ENCODE data around the gene TMIGD3. TPM values are rescaled to one million over a fixed set of nuclear protein-coding genes. Genes with fewer than 3 reads are reported as not detected.

The TMIGD3 gene
- total RNA-seq, 2 experiments from 2014 or later: not detected

DNA sequence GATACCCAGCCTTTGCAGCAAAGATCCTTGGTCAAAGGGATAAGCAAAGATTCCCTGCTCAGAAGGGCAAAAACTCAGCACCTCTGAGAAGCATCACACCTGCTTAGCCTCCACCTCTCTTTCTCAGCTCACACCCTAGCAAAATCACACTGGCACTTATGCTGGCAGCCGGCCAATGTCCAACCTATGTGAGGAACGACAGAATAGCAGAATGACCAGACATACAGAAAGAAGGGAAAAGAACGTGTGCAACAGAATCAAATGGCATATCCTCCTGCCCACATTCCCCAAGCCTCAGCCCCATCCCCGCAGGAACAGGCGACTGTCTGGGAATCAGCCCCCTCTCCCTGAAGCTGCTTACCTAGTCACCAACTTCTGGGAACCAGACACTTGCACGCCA lies 664 bp upstream of the TMIGD3 start:
- H3K4me1 ChIP-seq (ENCODE audit: insufficient read depth, low read length): peaks cover 71% of the 10 kb centered on the region
- Mint-ChIP-seq H3K27ac (peak overlapping the region; percentile 77), H3K4me1 (ENCODE audit: low read depth) (peaks cover 68% of the 10 kb centered on the region), H3K36me3 (ENCODE audit: low read depth) (no peaks in the 10 kb centered on the region), H3K27me3 (no peaks in the 10 kb centered on the region), H3K9me3 (no peaks in the 10 kb centered on the region), H3K4me3 (no peak overlapping the region)
- no peaks in the 10 kb centered on the region for H3K36me3 ChIP-seq (ENCODE audit: insufficient read depth, low read length)
- intact Hi-C loops (cut with DNase I, micrococcal nuclease): no loop called here
- ATAC-seq (ENCODE audit: poor library complexity) (no peak), DNase-seq (no peak)
- H3K9me3 ChIP-seq (ENCODE audit: control insufficient read depth in 1 of 2, insufficient read depth in 1 of 2, low read length in 2 of 2): no peaks in the 10 kb centered on the region
- TF ChIP-seq, protein P1, sequence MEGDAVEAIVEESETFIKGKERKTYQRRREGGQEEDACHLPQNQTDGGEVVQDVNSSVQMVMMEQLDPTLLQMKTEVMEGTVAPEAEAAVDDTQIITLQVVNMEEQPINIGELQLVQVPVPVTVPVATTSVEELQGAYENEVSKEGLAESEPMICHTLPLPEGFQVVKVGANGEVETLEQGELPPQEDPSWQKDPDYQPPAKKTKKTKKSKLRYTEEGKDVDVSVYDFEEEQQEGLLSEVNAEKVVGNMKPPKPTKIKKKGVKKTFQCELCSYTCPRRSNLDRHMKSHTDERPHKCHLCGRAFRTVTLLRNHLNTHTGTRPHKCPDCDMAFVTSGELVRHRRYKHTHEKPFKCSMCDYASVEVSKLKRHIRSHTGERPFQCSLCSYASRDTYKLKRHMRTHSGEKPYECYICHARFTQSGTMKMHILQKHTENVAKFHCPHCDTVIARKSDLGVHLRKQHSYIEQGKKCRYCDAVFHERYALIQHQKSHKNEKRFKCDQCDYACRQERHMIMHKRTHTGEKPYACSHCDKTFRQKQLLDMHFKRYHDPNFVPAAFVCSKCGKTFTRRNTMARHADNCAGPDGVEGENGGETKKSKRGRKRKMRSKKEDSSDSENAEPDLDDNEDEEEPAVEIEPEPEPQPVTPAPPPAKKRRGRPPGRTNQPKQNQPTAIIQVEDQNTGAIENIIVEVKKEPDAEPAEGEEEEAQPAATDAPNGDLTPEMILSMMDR (IDR thresholded peaks at IDR 0.05): no peak
- ChIA-PET CTCF (no interaction called here), POLR2A (interaction anchor here (0.5 to 1.2 kb wide), 4 partner anchors 22 to 89 kb away, joined by 3 to 8 read pairs (median 4); no protein-coding TSS in a partner anchor)
- no peaks in the 10 kb centered on the region for H3K27me3 ChIP-seq (ENCODE audit: control insufficient read depth in 1 of 2, insufficient read depth in 2 of 2, low read length in 2 of 2)
- no peak overlapping the region for H3K27ac ChIP-seq (ENCODE audit: low read depth in 1 of 2, low read length in 2 of 2)
- no peak overlapping the region for H3K4me3 ChIP-seq (ENCODE audit: low read length)

DNA sequence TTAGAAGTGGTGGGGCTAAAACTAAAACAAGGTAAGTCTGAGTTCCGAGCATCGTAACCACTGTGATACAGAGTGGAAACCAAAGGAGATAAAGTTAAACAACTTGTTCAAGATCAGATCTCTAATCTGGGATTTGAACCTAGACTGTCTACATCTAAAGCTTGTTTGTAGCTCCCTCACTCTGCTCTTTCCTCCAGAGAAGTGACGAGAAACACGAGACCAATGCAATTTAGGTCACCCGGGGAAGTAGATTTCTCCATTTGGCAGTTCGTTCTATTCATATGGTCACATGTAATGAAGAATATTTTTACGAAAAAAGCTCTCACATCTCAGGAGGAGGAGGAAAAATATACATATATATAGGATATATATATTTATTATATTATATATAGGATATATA lies 1.8 kb downstream of the TMIGD3 start:
- no peak overlapping the region for H3K4me3 Mint-ChIP-seq
- DNase-seq: no peak
- no peak for ATAC-seq (ENCODE audit: poor library complexity)
- H3K9me3 Mint-ChIP-seq: peaks cover 1% of the 10 kb centered on the region
- H3K27me3 Mint-ChIP-seq: no peaks in the 10 kb centered on the region
- no peak overlapping the region for H3K4me3 ChIP-seq (ENCODE audit: low read length)
- peaks cover 3 to 7% of the 10 kb centered on the region in 2 experiments for H3K9me3 ChIP-seq (ENCODE audit: control insufficient read depth in 1 of 2, insufficient read depth in 1 of 2, low read length in 2 of 2)
- ChIA-PET POLR2A (interaction anchor here (1.9 kb wide), 1 partner anchor 25 kb away, joined by 4 read pairs; no protein-coding TSS in a partner anchor), CTCF (no interaction called here)
- TF ChIP-seq, protein P1 (IDR thresholded peaks at IDR 0.05): no peak
- H3K4me1 ChIP-seq (ENCODE audit: insufficient read depth, low read length): peaks cover 47% of the 10 kb centered on the region
- no peak overlapping the region for H3K27ac ChIP-seq (ENCODE audit: low read depth in 1 of 2, low read length in 2 of 2)
- H3K4me1 Mint-ChIP-seq (ENCODE audit: low read depth): peaks cover 61% of the 10 kb centered on the region
- intact Hi-C loops (cut with DNase I, micrococcal nuclease): loop anchor here in 1 of 2 experiments (2.0 kb wide), 1 partner anchor 17 kb away; no protein-coding TSS in a partner anchor
- H3K36me3 ChIP-seq (ENCODE audit: insufficient read depth, low read length): no peaks in the 10 kb centered on the region
- no peaks in the 10 kb centered on the region for H3K36me3 Mint-ChIP-seq (ENCODE audit: low read depth)
- no peaks in the 10 kb centered on the region for H3K27me3 ChIP-seq (ENCODE audit: control insufficient read depth in 1 of 2, insufficient read depth in 2 of 2, low read length in 2 of 2)
- no peak overlapping the region for H3K27ac Mint-ChIP-seq

DNA sequence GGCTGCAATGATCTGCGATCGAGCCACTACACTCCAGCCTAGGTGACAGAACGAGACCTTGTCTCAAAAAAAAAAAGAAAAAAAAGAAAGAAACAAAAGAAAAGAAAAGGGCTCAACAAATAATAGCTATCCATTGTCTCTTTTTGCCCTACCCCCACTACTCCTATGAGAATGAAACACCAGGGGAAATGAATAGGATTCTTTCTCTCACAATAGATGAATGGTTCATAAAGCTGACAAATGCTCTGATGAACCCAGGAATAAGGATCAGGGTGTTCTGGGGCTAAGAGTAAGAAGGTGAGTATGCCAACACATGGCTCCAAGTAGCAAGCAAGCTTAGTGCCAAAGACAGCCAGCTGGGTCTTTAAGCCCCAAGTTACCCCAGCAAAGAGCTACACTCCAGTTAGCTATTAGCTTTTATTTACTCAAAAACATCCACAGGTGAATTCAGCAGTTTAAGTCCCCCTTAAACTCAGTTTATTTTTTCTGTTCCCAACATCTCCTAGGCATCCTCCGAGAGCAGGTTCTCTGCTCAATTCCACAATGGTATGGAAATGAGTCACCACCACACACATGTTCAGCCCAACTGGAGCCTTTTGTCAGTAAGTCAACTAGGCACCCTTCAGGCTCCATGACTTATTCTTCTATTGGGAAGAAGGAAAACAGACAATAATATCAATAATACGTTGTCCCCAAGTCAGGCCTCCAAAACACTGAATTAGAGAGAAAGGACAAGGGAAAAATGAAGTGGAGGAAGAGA lies 4.2 kb downstream of the TMIGD3 start:
- Histone ChIP-seq H3K4me1 (ENCODE audit: insufficient read depth, low read length) (peaks cover 23% of the 10 kb centered on the region), H3K4me3 (ENCODE audit: low read length) (no peak overlapping the region), H3K27ac (ENCODE audit: low read depth in 1 of 2, low read length in 2 of 2) (no peak overlapping the region), H3K27me3 (ENCODE audit: control insufficient read depth in 1 of 2, insufficient read depth in 2 of 2, low read length in 2 of 2) (no peaks in the 10 kb centered on the region), H3K9me3 (ENCODE audit: control insufficient read depth in 1 of 2, insufficient read depth in 1 of 2, low read length in 2 of 2) (peaks cover 7 to 8% of the 10 kb centered on the region in 2 experiments), H3K36me3 (ENCODE audit: insufficient read depth, low read length) (no peaks in the 10 kb centered on the region)
- intact Hi-C loops (cut with DNase I, micrococcal nuclease): no loop called here
- POLR2A ChIA-PET: interaction anchor here (1.9 kb wide), 1 partner anchor 9 kb away, joined by 9 read pairs; no protein-coding TSS in a partner anchor
- DNase-seq (peak in 1 of 14 experiments; percentile 2), ATAC-seq (ENCODE audit: poor library complexity) (no peak)
- Mint-ChIP-seq H3K9me3 (peaks cover 6% of the 10 kb centered on the region), H3K27me3 (no peaks in the 10 kb centered on the region), H3K27ac (no peak overlapping the region), H3K4me1 (ENCODE audit: low read depth) (peaks cover 37% of the 10 kb centered on the region), H3K36me3 (ENCODE audit: low read depth) (no peaks in the 10 kb centered on the region), H3K4me3 (no peak overlapping the region)
- CTCF ChIA-PET: interaction anchor here (1.4 to 2.1 kb wide), 2 partner anchors 20 to 28 kb away, joined by 3 to 4 read pairs; no protein-coding TSS in a partner anchor
- TF ChIP-seq, protein P1 (IDR thresholded peaks at IDR 0.05): no peak

All from CD4-positive, alpha-beta T cell (primary cell).